RWPE2 (cell line): ENCODE data around the gene GNAS-AS1.

Experiments
- ATAC-seq: fragments of 200-7000 bp; cut with Tn5 transposase; 3 replicates; pipeline ENCODE4 v1.9.1; 2021; ENCODE audit warnings: low read depth
- DNase-seq: peaks from one replicate; pipeline ENCODE4 v3.0.0-alpha.2; 2020; ENCODE audit warnings: low spot score
- H3K27ac ChIP-seq: fragments of 450-650 bp; 2 replicates; pipeline ENCODE4 v1.5.1; 2017; ENCODE audit warnings: mild to moderate bottlenecking; ENCODE audit not compliant: poor library complexity, severe bottlenecking
- H3K27me3 ChIP-seq: fragments of 250-450 bp; sonication (Bioruptor Pico); 2 replicates; pipeline ENCODE4 v1.5.1; 2021; ENCODE audit warnings: mild to moderate bottlenecking, moderate library complexity; ENCODE audit not compliant: insufficient read depth, poor library complexity, severe bottlenecking
- H3K36me3 ChIP-seq: fragments of 250-450 bp; sonication (Bioruptor Pico); 2 replicates; pipeline ENCODE4 v1.5.1; 2020; ENCODE audit warnings: low read depth, mild to moderate bottlenecking, moderate library complexity
- H3K4me1 ChIP-seq: fragments of 250-450 bp; sonication (Bioruptor Pico); 2 replicates; pipeline ENCODE4 v1.5.1; 2021; ENCODE audit warnings: mild to moderate bottlenecking, moderate library complexity; ENCODE audit not compliant: insufficient read depth, poor library complexity, severe bottlenecking
- H3K4me3 ChIP-seq: fragments of 250-450 bp; sonication (Bioruptor Pico); 2 replicates; pipeline ENCODE4 v1.5.1; 2021; ENCODE audit warnings: mild to moderate bottlenecking, moderate library complexity; ENCODE audit not compliant: severe bottlenecking
- H3K9me3 ChIP-seq: fragments of 250-450 bp; sonication (Bioruptor Pico); 2 replicates; pipeline ENCODE4 v1.5.1; 2021; ENCODE audit warnings: mild to moderate bottlenecking, moderate library complexity; ENCODE audit not compliant: severe bottlenecking
- TF ChIP-seq, protein P1 (sequence below): fragments of 450-650 bp; IDR thresholded peaks from one replicate; pipeline ENCODE4 v1.5.1; 2017; ENCODE audit warnings: mild to moderate bottlenecking, moderate library complexity; ENCODE audit not compliant: poor library complexity, severe bottlenecking

The GNAS-AS1 gene

DNA sequence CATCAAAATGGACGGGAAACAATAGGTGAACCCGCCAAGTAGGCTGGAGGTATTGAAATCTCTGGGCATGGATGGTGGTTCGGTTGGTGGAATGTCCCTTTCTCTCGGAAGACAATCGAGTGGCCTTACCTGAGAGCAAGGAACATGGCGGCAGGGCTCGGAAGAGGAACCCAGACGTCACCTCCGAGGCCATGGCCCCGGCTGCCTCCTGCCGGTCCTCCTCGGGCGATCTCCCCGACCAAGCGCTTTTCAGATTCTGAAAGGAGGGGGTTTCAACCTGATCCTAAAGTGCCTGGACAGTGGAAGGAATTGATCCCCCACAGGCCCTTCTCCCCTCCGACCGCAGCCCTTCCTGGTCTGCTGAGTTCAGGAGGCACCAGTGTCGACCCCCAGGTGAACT is 47.2 kb downstream of the GNAS-AS1 start:
- TF ChIP-seq, protein P1, sequence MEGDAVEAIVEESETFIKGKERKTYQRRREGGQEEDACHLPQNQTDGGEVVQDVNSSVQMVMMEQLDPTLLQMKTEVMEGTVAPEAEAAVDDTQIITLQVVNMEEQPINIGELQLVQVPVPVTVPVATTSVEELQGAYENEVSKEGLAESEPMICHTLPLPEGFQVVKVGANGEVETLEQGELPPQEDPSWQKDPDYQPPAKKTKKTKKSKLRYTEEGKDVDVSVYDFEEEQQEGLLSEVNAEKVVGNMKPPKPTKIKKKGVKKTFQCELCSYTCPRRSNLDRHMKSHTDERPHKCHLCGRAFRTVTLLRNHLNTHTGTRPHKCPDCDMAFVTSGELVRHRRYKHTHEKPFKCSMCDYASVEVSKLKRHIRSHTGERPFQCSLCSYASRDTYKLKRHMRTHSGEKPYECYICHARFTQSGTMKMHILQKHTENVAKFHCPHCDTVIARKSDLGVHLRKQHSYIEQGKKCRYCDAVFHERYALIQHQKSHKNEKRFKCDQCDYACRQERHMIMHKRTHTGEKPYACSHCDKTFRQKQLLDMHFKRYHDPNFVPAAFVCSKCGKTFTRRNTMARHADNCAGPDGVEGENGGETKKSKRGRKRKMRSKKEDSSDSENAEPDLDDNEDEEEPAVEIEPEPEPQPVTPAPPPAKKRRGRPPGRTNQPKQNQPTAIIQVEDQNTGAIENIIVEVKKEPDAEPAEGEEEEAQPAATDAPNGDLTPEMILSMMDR: no peak
- Histone ChIP-seq H3K4me3 (no peak overlapping the region), H3K36me3 (no peaks in the 10 kb centered on the region), H3K9me3 (no peaks in the 10 kb centered on the region), H3K4me1 (no peaks in the 10 kb centered on the region), H3K27me3 (peaks cover 85% of the 10 kb centered on the region), H3K27ac (no peak overlapping the region)
- ATAC-seq: no peak
- peak; percentile 66 for DNase-seq

DNA sequence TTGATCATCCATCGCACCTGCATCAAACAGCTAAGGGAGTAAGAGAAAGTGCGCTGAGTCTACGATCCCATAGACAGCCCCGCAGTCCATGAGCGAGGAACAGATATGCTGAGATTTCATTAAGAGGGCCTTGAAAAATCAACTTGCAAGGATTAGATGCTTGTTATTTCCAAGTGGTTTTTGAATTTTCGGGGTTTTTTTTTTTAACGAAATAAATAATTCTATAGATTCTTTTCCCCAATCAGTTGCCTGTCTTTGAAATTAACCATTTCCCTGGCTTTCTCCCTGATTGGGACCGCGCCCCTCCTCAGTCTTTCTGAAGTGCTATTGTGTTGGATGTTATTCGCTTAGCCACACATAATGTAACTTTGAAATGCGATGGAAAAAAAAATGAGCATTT is 48.6 kb downstream of the GNAS-AS1 start:
- H3K27me3 ChIP-seq: peaks cover 79% of the 10 kb centered on the region
- no peak overlapping the region for H3K27ac ChIP-seq
- H3K36me3 ChIP-seq: no peaks in the 10 kb centered on the region
- no peaks in the 10 kb centered on the region for H3K9me3 ChIP-seq
- DNase-seq (no peak), ATAC-seq (no peak)
- no peak overlapping the region for H3K4me3 ChIP-seq
- TF ChIP-seq, protein P1: no peak
- no peaks in the 10 kb centered on the region for H3K4me1 ChIP-seq

GRCh38 chr20:58800134-58800871 is 50.4 kb downstream of the GNAS-AS1 start:
- Histone ChIP-seq H3K27me3 (peaks cover 80% of the 10 kb centered on the region), H3K36me3 (no peaks in the 10 kb centered on the region), H3K9me3 (no peaks in the 10 kb centered on the region), H3K4me3 (no peak overlapping the region), H3K4me1 (no peaks in the 10 kb centered on the region), H3K27ac (no peak overlapping the region)
- ATAC-seq (no peak), DNase-seq (no peak)
- TF ChIP-seq, protein P1: no peak

- no peak for DNase-seq
- Histone ChIP-seq H3K4me3 (no peak overlapping the region), H3K36me3 (no peaks in the 10 kb centered on the region), H3K27me3 (peaks cover 63% of the 10 kb centered on the region), H3K27ac (no peak overlapping the region), H3K9me3 (no peaks in the 10 kb centered on the region), H3K4me1 (no peaks in the 10 kb centered on the region)
- TF ChIP-seq, protein P1: no peak
- ATAC-seq: peak; percentile 3; the same call in 1 of the 3 replicates
Observed at GRCh38 chr20:58797371-58798338, 53.0 kb downstream of the GNAS-AS1 start.
